Panc1 (cell line): ENCODE data around the gene LIMA1.

Experiments
- POLR2AphosphoS5 ChIP-seq: IDR thresholded peaks from 2 replicates; pipeline ENCODE4 v1.6.1; 2012; ENCODE audit warnings: mild to moderate bottlenecking, low read depth, low read length, moderate library complexity
- REST ChIP-seq, 2 experiments: IDR thresholded peaks; 2 replicates each; pipeline ENCODE4 v1.6.1; 2011 to 2012; ENCODE audit warnings: low read depth in 2 of 2, control low read depth in 1 of 2, low read length in 1 of 2, mild to moderate bottlenecking in 1 of 2, moderate library complexity in 1 of 2; ENCODE audit not compliant: insufficient read depth in 1 of 2
- SIN3A ChIP-seq: IDR thresholded peaks from 2 replicates; pipeline ENCODE4 v1.6.1; 2012; ENCODE audit warnings: low read depth, mild to moderate bottlenecking, low read length, moderate library complexity, borderline replicate concordance; ENCODE audit not compliant: insufficient read depth
- TCF7L2 ChIP-seq: IDR thresholded peaks from 2 replicates; pipeline ENCODE4 v1.6.1; 2011; ENCODE audit warnings: mild to moderate bottlenecking, low read depth, low read length, inconsistent platforms
- TF ChIP-seq, protein P1 (sequence below): fragments of 450-650 bp; IDR thresholded peaks from 2 replicates; pipeline ENCODE4 v1.5.1; 2017; ENCODE audit warnings: mild to moderate bottlenecking

DNA sequence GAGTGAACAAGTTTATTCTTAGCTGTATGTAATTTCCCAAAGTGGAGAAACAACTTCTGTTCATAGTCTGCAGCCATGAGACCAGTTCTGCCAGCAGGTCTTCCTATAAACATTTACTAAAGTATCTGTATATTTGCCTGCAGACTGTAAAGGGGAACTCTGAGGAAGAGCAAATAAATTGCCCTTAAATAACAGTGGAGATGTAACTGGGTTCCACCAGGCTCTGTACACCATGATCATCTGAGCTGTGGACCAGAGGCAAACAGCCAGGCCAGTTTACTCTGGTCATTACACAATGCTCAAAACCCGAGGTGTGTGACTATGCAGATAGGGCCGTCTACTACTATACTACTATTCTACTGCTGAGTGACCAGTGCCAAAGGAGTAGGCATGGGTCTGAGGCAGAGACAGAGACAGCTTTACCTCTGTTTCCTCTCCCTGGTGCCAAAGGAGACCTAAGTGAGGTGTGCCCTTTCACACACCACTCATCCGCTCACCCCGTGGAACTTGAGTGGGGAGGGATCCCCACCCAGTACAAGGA, 95.0 kb downstream of the LIMA1 start:
- TF ChIP-seq, protein P1, sequence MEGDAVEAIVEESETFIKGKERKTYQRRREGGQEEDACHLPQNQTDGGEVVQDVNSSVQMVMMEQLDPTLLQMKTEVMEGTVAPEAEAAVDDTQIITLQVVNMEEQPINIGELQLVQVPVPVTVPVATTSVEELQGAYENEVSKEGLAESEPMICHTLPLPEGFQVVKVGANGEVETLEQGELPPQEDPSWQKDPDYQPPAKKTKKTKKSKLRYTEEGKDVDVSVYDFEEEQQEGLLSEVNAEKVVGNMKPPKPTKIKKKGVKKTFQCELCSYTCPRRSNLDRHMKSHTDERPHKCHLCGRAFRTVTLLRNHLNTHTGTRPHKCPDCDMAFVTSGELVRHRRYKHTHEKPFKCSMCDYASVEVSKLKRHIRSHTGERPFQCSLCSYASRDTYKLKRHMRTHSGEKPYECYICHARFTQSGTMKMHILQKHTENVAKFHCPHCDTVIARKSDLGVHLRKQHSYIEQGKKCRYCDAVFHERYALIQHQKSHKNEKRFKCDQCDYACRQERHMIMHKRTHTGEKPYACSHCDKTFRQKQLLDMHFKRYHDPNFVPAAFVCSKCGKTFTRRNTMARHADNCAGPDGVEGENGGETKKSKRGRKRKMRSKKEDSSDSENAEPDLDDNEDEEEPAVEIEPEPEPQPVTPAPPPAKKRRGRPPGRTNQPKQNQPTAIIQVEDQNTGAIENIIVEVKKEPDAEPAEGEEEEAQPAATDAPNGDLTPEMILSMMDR: no peak
- TF ChIP-seq REST (IDR thresholded peaks at IDR 0.05; ENCODE audit: insufficient read depth in 1 of 2, low read depth in 2 of 2, low read length in 1 of 2): no peak
- no peak for TF ChIP-seq SIN3A
- no peak for TF ChIP-seq POLR2AphosphoS5
- TF ChIP-seq TCF7L2: no peak
